NCI-H82 treated with DMSO at 0.1 percent for 48 hours (cell line): ENCODE measurements around the gene NRAP.
"Not testable (repeated sequence)": the region's sequence is repeated elsewhere in the genome, so short reads cannot be mapped to it uniquely, and the experiment has no call there.

Source experiments
- DNase-seq: peaks from one replicate; lab custom pipeline; 2025; ENCODE audit not compliant: unreplicated experiment; lab: John Stamatoyannopoulos, UW

NRAP gene

DNA sequence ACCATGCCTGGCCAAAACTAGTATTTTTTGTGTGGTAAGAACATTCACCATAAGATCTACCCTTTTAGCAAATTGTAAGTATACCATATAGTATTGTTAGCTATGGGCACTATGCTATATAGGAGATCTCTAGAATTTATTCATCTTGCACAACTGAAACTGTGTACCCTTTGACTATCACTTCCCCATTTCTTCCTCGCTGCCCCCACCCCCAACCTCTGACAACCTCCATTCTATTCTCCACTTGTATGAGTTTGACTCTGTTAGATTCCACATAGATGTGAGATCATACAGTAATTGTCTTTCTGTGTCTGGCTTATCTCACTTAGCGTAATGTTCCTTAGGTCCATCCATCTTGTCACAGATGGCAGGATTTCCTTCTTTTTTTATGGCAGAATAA, 19.5 kb upstream of the NRAP start:
- no peak for DNase-seq

DNA sequence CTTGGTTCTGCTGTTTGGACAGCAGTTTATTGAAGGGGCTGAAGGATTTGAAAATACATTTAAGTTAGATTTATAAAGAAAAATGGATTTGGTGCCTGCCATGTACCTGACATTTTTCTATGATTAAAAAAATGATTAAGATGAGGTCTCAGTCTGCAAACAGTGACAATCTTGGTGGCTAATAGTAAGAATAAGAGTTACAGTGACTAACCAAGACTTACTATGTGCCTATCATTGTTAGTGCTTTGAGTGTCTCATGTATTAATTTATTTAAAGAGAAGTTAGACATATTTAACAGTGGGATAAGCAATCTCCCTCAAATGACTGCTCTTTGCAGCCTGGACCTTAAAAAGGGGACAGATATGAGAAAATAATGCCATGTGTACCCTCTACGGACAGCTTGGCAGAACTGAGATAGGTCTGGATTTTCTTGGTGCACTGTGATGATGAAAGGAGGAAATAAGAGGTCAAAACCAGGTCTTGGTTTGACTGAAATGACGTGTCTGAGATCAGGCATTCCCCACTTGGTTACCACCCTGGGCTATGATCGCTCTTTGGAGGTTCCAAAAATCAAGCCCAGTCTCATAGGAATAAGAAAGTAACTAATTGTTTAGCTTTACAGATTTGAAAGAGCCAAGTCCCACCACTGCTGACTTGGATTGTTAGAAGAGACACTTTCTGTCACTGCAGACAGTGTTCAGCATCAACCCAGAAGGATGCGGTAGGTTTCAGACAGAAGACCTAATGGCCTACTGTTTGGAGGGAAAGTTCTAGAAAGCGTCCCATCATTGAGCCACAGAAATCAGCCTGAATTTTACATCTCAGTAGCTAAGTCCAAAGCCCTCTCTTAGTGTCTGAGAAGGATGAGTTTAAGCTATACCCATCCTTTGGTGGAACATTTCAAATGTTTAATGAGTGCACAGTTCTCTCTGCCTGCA, 18.0 kb upstream of the NRAP start:
- DNase-seq = no peak

DNA sequence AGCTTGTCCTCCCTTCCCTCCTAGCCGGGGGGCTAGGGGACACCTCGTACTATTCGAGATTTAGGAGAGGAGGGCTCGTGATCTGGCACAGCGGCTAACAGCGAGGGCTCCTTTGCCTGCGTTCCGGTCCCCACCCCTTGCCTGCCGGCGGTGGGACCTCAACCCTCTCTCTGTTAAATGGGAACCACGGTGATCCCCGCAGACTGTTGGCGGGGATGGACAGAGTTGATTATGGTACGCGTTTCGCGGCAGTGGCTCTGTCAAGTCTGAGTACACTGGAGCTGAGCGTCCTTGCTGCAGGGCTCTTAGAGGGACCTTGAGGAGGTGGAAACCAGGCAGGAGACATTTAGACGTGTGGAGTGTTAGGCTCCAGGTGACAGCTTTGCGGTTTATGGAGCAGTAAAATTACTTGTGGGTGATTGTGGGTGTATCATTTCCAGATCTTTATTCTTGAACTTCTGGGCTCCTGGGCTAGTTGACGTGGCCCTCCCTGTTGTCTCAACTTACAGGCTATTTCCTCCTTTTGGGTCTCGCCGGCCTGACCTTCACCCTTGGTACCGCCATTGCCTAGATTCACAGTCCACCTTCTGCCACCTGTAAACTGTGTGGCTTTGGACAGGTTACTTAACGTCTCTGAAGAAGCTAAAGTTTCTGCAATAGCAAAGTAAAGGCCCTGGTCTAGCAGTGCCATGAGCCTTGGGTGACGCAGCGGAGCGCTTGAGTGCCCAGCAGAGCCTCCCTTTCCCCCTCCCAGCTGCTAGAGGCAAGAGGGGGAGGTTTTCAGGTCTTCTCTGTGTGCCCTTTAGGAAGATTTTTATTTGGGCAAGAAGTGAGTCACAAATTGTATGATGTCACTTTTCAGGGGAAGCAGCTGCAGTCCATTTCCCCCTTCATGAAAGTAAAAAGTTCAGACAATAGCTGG, 16.6 kb upstream of the NRAP start:
- no peak for DNase-seq

DNA sequence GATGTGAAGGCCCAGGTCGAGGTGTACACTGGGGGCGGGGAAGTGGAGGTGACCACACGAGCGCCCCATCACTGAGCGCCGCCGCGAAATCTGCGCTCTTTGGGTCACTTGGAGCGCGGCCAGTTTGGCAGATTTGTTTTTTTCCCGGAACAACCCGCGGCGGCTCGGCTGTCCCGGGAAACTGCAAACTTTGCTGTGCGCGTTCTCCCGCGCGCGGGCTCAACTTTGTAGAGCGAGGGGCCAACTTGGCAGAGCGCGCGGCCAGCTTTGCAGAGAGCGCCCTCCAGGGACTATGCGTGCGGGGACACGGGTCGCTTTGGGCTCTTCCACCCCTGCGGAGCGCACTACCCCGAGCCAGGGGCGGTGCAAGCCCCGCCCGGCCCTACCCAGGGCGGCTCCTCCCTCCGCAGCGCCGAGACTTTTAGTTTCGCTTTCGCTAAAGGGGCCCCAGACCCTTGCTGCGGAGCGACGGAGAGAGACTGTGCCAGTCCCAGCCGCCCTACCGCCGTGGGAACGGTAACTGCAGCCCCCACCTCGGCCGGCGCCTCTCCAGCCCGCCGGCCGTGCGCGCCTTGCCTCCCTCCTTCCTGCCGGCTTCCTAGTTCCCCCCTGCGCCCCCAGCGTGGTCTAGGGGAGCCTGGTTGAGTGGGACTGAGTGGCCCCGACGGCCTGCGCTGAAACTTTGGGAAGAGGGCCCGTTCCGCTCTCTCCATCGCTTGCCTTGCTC, 15.8 kb upstream of the NRAP start, which contains the start of gene CASP7:
CASP7 (plus strand) TSS at position 450 of the 727 bp plus-strand sequence. CDS start 17,582 bp downstream, outside the sequence.
- DNase-seq = peak; percentile 5

DNA sequence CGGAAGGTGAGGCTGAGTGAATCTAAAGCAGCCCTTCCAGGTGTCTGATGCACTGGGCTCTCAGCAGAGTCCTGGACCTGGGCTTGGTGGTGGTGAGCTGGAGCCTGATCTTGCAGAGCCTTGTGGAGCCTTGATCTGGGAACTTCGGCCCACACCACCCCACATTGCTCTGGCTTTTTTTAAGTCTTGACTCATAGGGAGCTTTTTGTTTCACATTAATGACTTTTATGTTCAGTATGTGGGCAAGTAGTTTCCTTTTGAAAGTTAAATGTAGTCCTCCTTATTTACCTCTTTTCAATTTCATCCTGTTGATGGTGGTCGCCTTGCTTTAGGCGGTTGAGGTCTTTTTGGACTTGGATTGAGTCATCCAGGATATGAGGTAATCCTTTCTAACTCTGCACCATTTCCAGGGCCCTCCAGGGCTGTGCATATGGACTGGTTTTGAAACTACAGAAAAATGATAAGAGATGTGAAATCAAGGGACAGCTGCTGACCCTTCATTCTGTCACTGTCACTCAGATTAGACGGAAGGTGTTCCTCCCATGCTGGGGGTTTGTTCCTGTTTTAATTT, 2.9 kb upstream of the NRAP start:
- DNase-seq = no peak

DNA sequence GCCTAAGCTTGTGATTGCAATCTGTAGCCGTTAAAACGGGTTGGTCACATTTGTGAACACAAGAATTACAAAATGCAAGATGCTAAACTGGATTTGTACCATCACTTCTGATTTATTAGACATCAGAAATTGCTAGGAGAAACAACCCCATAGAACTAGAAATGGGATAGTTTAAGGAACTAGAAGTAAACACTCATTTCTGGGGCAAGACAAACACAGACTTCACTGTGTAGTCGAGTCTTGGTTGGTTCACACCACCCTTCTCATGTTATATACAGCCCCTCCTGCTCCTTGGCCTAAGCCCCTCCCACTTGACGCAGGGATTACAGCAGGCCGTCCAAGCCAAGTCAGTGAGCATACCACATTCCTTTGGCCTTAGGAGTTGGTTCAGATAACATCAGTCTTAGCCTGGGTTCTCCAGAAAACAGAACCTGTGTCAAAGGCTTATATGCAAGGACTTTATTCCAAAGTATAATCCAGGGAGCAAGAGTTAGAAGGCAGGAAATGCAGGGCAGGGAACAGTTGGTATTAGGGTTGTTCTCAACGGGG, 2.0 kb upstream of the NRAP start:
- DNase-seq = no peak

DNA sequence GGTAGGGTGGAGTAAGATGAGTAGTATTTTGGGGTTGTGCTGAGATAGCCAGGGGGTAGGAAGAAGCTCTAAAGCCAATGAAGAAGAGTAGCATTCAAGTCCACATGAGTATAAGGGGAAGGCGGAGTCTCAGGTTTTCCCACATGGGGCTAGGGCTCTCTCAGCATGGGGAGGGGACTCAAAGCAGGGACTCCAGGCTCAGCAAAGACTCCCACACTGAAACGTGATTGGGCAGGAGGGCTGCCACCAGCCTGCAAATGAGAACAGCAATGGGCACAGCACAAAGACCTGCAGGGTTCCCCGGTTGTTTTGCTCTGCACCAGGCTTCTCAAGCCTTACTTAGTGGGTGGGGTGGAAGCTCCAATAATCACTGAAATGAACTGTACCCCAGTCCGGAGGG, 1.5 kb upstream of the NRAP start:
- DNase-seq = no peak

DNA sequence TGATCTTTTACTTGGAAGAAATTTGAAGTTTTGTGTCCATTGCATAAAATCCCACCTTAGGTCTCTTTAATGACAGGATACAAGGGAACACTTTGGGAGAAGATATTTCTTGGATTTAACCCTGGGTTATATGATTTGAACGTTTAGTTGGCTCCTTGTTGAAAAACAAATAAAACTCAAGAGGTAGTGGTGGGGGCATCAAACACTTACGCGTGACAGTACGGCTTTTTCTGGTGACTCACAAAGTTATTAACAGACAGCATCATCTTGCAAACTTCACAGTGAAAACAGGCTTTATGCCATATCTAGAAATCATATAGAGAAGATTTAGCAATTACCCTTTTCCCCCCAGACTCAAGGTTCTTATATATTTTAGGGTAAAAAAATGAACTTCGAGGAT, 699 bp downstream of the NRAP start:
- no peak for DNase-seq

DNA sequence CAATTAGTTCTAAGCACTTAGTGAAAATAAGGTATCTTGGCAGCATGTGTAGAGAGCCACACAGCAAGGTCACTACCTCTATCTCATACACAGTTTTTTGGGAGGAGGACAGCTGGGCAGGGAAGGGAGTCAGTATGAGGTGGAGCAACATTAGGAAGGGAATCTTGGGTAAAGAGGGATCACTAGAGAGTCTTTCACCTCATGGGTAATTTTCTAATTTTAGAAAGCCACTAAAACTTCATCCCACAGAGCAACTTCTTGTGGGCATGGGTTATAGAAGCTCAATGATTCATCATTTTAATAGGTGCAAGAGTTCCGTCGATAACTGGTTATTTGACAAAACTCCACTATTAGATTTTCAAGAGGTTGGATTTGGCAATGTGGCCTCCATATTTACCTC, 2.5 kb downstream of the NRAP start:
- no peak for DNase-seq

DNA sequence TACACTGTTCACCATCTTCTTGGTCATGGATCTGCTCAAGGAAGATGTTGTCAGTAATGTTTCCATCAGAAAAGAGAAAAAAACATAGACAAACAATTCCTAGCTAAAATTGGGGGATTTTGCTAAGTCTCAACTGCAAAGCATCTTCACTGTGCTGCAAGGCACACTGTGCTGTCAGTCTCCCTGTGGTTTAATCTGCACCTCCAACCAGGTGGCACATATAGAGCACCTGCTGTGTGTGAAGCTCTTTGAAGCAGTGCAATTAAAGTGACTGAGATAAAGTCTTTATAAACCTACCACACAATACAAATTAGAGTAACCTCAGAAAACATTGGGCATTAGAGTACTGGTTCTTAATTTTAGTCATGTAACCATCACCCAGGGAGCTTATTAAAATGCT, 6.3 kb downstream of the NRAP start:
- DNase-seq = no peak

DNA sequence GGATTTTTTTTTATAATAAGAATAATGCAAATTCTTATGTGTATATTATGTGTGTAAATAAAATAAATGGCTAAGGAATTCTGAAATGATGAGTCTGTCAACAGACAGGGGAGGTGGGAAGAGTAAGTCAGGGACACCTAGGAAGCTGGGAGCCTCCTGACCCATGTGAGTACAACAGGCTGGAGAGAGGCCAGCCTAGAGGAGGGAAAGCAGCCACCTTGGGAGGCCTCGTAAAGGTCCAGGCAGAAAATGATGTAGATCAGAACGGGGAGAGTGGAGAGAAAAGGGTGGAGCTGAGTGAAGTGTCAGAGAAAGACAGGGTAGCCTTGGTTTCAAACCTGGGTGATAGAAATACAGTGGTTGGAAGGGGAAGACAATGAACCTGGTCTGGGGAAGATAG, 6.9 kb downstream of the NRAP start:
- DNase-seq = no peak

DNA sequence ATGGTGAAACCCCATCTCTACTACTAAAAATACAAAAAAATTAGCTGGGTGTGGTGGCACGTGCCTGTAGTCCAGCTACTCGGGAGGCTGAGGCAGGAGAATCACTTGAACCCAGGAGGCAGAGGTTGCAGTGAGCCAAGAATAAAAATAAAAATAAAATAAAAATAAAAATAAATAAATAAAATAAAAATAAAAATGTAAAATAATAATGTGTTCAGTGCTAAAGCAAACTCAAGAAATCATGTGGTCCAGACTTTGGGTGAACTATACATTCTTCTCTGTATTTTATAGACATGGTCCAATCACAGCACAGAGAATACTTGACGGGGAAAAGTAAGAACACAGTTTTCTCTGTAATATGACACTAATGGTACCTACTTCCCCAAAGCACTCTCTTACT, 11.4 kb downstream of the NRAP start:
- DNase-seq = not testable (repeated sequence)

DNA sequence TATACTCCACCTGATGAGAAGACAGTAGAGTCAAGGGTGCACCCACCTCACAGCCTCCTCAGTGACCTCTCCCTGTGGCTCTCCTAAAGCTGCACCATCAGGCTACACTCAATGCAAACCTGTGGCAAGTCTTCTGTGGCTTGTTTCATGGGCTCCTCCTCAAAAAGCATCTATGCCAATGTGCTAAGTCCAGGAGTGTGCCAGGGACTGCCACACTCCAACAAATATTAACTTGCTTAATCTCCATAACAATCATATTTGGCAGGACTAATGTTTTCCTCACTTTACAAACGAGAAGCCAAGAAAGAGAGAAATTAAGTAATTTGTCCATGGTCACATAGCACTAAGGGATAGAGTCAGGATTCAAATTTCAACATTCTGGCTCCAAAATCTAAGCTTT, 11.9 kb downstream of the NRAP start:
- no peak for DNase-seq

DNA sequence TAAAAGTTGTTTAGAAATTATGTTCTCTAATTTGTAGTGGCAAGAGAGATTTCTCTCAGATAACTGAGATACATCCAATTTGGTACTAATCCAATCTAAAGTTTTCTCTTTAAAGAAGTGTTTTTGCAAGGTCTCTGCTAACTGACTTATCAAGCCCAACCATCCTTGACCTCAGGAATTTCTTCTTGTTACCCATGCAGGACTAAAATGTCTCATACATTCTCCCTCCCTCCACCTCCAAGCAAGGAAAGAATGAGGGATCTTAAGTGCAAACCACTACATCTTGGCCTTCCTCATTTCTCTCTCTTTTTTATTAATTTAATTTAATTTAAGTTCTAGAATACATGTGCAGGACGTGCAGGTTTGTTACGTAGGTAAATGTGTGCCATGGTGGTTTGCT, 12.8 kb downstream of the NRAP start:
- no peak for DNase-seq

DNA sequence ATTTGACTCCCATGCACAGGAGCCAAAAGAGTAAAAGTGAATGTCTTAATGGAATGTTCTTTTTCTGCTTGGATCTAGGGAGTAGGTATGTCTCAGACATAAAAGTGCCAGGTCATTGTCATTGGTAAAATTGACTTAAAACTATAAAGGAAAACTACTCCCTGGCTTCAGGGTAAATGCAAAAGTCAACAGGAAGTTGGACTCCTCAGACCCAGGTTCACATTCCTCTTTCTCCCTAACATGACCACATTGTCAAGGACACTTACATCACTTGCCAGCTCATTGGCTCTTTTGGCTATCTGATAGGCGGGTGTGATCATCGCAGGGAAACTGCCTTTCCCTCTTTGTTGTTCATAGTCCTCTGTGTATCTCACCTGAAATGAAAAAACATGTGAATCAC, 13.7 kb downstream of the NRAP start:
- no peak for DNase-seq

DNA sequence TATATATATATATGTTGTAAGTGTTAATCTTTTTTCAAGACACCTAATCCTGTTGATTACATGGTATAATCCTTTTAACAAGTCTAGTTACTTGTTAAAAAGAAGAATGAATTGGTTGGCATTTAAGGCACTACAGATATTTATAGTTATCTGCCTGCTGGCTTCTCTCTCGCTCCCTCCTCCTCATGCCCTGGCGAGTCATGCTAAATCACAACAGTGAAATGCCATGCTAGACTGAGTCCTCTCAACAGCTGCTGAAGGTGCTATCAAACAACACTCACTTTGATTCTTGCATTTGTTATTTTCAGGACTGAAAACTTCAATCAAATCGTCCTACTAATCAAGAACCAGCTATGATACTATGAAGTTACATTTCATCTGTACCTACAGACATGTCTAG, 15.4 kb downstream of the NRAP start:
- no peak for DNase-seq

DNA sequence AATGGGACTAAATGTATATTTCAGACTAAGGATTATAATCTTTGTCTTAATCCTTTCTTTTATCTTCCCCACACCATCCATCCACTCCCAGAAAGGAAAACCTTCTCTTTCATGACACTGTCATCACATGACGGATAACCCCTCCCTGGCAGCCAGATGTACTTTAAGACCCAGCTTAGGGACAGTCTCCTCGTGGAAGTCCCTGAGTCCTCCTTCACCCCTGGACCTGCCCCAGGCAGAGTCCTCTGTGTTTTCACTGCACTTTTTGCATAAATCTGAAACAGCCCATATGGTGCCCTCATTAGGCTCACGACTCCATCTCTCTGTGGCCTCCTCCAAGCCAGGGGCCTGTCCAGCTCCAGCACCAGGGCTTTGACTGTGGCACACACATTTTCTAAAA, 16.0 kb downstream of the NRAP start:
- DNase-seq = no peak

DNA sequence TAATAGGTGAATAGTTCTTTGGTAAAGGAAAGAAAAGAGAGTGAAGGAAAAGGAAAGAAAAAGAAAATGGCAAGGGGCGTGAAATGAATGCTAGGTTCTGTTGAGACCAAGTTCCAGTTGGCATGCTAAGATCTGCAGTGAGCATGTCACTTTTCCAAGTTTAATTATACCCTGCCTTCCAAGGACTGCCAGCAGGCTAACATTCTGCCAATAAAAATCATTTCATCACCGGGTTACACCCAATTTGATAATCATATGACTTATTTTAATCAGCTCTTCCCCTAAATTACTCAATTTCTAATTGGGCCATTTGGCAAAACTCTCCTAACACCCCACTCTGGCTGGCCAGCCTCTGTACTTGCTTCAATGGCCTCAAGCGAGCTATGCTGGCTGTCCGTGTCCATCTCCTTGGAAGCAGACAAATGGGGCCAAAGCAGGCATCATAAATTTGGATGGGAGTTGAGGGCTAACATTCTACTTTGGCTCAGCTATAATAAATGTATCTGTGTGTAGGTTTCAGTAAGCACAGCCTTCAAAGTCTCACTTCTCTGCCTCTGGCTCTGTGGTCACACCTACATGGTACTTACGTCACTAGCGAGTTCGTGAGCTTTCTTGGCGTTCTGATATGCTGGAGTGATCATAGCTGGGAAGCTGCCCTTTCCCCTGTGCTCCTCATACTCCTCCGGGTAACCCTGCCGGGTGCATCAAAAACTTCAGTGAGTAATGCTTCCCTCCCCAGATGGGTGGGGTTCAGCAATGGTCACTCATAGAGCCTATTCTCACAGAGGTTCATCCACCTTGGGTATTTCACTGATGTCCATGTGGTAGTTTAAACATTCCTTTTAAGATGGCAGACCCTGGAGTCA, 17.3 kb downstream of the NRAP start:
- no peak for DNase-seq
